Measurements from ENCODE around the gene PCYOX1L.

PCYOX1L gene

GRCh38 chr5:149415066-149415967 is 57.5 kb downstream of the PCYOX1L start:
- peaks cover 45% of the 10 kb centered on the region for H3K4me1 ChIP-seq (ENCODE audit: control insufficient read depth, insufficient read depth, low read length, poor library complexity, severe bottlenecking)
- H3K36me3 ChIP-seq (ENCODE audit: control insufficient read depth, insufficient read depth, low read length), result no peaks in the 10 kb centered on the region
- WGBS, 2 experiments (ENCODE audit: insufficient coverage in 2 of 2), result 96 to 99% methylated on average over 7 to 9 of the region's 10 CpGs
- no peak overlapping the region for H3K4me3 ChIP-seq (ENCODE audit: extremely low read depth, insufficient read depth, low read length, poor library complexity, severe bottlenecking)
- H3K27ac ChIP-seq (ENCODE audit: low read depth, low read length, severe bottlenecking), result peak overlapping the region; percentile 73
- H3K9me3 ChIP-seq (ENCODE audit: control insufficient read depth, low read length), result no peaks in the 10 kb centered on the region

- WGBS, 2 experiments (ENCODE audit: insufficient coverage in 2 of 2), result 58 to 68% methylated on average over 5 to 6 of the region's 8 CpGs
- H3K4me1 ChIP-seq (ENCODE audit: control insufficient read depth, insufficient read depth, low read length, poor library complexity, severe bottlenecking), result peaks cover 56% of the 10 kb centered on the region
- H3K36me3 ChIP-seq (ENCODE audit: control insufficient read depth, insufficient read depth, low read length), result no peaks in the 10 kb centered on the region
- no peak overlapping the region for H3K4me3 ChIP-seq (ENCODE audit: extremely low read depth, insufficient read depth, low read length, poor library complexity, severe bottlenecking)
- H3K9me3 ChIP-seq (ENCODE audit: control insufficient read depth, low read length), result no peaks in the 10 kb centered on the region
- peak overlapping the region; percentile 85 for H3K27ac ChIP-seq (ENCODE audit: low read depth, low read length, severe bottlenecking)
Measured at GRCh38 chr5:149416987-149417710, 59.3 kb downstream of the PCYOX1L start.

GRCh38 chr5:149417711-149418368 is 60.0 kb downstream of the PCYOX1L start:
- Histone ChIP-seq H3K27ac (ENCODE audit: low read depth, low read length, severe bottlenecking) (peak overlapping the region; percentile 85), H3K36me3 (ENCODE audit: control insufficient read depth, insufficient read depth, low read length) (no peaks in the 10 kb centered on the region)
- WGBS, 2 experiments (ENCODE audit: insufficient coverage in 2 of 2), result 79 to 83% methylated on average over 6 to 7 of the region's 9 CpGs

GRCh38 chr5:149418910-149419531 is 61.2 kb downstream of the PCYOX1L start:
- H3K4me3 ChIP-seq (ENCODE audit: extremely low read depth, insufficient read depth, low read length, poor library complexity, severe bottlenecking), result no peak overlapping the region
- no peaks in the 10 kb centered on the region for H3K9me3 ChIP-seq (ENCODE audit: control insufficient read depth, low read length)
- H3K4me1 ChIP-seq (ENCODE audit: control insufficient read depth, insufficient read depth, low read length, poor library complexity, severe bottlenecking), result peaks cover 67% of the 10 kb centered on the region
- H3K36me3 ChIP-seq (ENCODE audit: control insufficient read depth, insufficient read depth, low read length), result no peaks in the 10 kb centered on the region
- 93 to 100% methylated on average over 4 to 5 of the region's 6 CpGs for WGBS, 2 experiments (ENCODE audit: insufficient coverage in 2 of 2)
- H3K27ac ChIP-seq (ENCODE audit: low read depth, low read length, severe bottlenecking), result peak overlapping the region; percentile 85

More at GRCh38 chr5:149417711-149418368, 60.0 kb downstream of the PCYOX1L start:
- H3K9me3 ChIP-seq (ENCODE audit: control insufficient read depth, low read length), result no peaks in the 10 kb centered on the region
- H3K4me3 ChIP-seq (ENCODE audit: extremely low read depth, insufficient read depth, low read length, poor library complexity, severe bottlenecking), result no peak overlapping the region
- peaks cover 58% of the 10 kb centered on the region for H3K4me1 ChIP-seq (ENCODE audit: control insufficient read depth, insufficient read depth, low read length, poor library complexity, severe bottlenecking)
